Esophagus muscularis mucosa (tissue), 4 donors: ENCODE results near the gene CSRP1. TPM values are rescaled to one million over a fixed set of nuclear protein-coding genes. Genes with fewer than 3 reads are reported as not detected.
A peak's percentile ranks its signal among the peaks of the same experiment; 100 is the strongest.

Experiments used
- DNase-seq: peaks from one replicate; pipeline ENCODE4 v3.0.0-alpha.2; 2017; ENCODE audit errors: extremely low spot score
- H3K27ac ChIP-seq, 4 donors: fragments of 200-600 bp; sonication (generic); replicated peaks in 1 of 4; 1 replicate in 3 of 4; 2 replicates in 1 of 4; pipeline ENCODE4 v1.5.1; 2016 to 2019; ENCODE audit warnings: mild to moderate bottlenecking in 1 of 4
- H3K27me3 ChIP-seq, 4 donors: fragments of 200-600 bp; sonication (generic); one replicate each; pipeline versions ENCODE4 v1.5.1 to v1.6.0; 2016 to 2019
- H3K36me3 ChIP-seq, 4 donors: fragments of 200-600 bp; sonication (generic); one replicate each; pipeline ENCODE4 v1.5.1; 2016 to 2019
- H3K4me1 ChIP-seq, 4 donors: fragments of 200-600 bp; sonication (generic); one replicate each; pipeline ENCODE4 v1.5.1; 2016 to 2019
- H3K4me3 ChIP-seq, 4 donors: fragments of 200-600 bp; sonication (generic); 1 replicate in 2 of 4; 2 replicates in 2 of 4; pipeline ENCODE4 v1.5.1; 2016 to 2019; ENCODE audit warnings: mild to moderate bottlenecking in 4 of 4, moderate library complexity in 1 of 4
- H3K9me3 ChIP-seq, 4 donors: fragments of 200-600 bp; sonication (generic); 1 replicate in 3 of 4; 2 replicates in 1 of 4; pipeline ENCODE4 v1.5.1; 2016 to 2019
- EP300 ChIP-seq: sonication (generic); formaldehyde crosslinking; IDR thresholded peaks from one replicate; pipeline ENCODE4 v1.6.1; 2017; ENCODE audit warnings: antibody characterized with exemption
- POLR2A ChIP-seq: fragments of 450-650 bp; IDR thresholded peaks from one replicate; pipeline ENCODE4 v1.6.1; 2017; ENCODE audit warnings: antibody characterized with exemption, moderate library complexity, mild to moderate bottlenecking, low read depth
- POLR2AphosphoS5 ChIP-seq, 2 donors: sonication (generic); formaldehyde crosslinking; IDR thresholded peaks; one replicate each; pipeline ENCODE4 v1.6.1; 2017; ENCODE audit warnings: antibody characterized with exemption in 2 of 2
- WGBS: methylation state at CpG from one replicate; pipeline ENCODE4 v1.1.5; 2018; 5-methylcytosine and 5-hydroxymethylcytosine counted together
- intact Hi-C: fragments of 100-400 bp; cut with DNase I; formaldehyde crosslinking; loops from one replicate; pipeline ENCODE4 v1.15.1; 2023
- total RNA-seq, 4 donors: library from RNA; depleted of rRNA; stranded (reverse); fragments of >200 nt; gene quantifications; one replicate each; pipeline versions ENCODE4 v1.1.0 to v1.2.1, GENCODE V29; 2016
- TF ChIP-seq, protein P1 (sequence below), 3 experiments: fragments of 200-600 bp in 2 of 3; fragments of 450-650 bp in 1 of 3; sonication (generic) in 2 of 3; IDR thresholded peaks; one replicate each; pipeline ENCODE4 v1.5.1; 2017 to 2019; ENCODE audit warnings: antibody characterized with exemption in 3 of 3, mild to moderate bottlenecking in 2 of 3, moderate library complexity in 1 of 3

Gene CSRP1
- total RNA-seq, 4 donors from 2014 or later = 3,645 to 7,984 (median 5,321) TPM

- TF ChIP-seq POLR2AphosphoS5 (IDR thresholded peaks at IDR 0.05) (peak in 1 of 2 donors; percentile 65), EP300 (no peak)
- no peaks in the 10 kb centered on the region for H3K27me3 ChIP-seq
- H3K9me3 ChIP-seq = no peaks in the 10 kb centered on the region
- 61% methylated on average over 16 of the region's 16 CpGs for WGBS
- intact Hi-C loops = no loop called here
- peaks cover 14 to 40% (median 27%) of the 10 kb centered on the region in 4 donors for H3K36me3 ChIP-seq
- H3K4me1 ChIP-seq = peaks cover 94 to 100% (median 100%) of the 10 kb centered on the region in 4 donors
- H3K4me3 ChIP-seq = peak overlapping the region; percentile 8 to 88 (median 52)
- DNase-seq = no peak
- peak overlapping the region; percentile 93 to 99 (median 97) for H3K27ac ChIP-seq
Measured at GRCh38 chr1:201497935-201498509, 8.9 kb downstream of the CSRP1 start.

DNA sequence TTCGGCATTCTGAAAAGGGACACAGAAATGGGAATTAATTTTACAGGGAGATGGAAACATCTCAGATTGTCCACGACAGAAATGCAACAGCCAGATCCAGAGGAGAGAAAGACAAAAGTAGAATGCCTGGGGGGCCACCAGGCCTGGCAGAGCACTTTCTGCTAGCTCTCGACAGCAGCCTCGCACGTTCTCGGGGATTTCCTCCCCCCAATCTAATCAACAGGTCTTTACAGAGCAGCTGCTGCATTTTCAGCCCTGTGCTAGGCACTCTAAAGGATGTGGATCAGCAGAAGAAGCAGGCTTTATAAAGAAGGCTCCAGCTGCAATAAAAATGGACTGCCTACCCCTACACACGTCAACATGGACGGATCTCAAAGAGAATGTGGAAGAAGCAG, 10.6 kb downstream of the CSRP1 start:
- WGBS = 35% methylated on average over 6 of the region's 8 CpGs
- peak overlapping the region; percentile 25 to 88 (median 56) for H3K4me3 ChIP-seq
- no peak for DNase-seq
- intact Hi-C loops = no loop called here
- peaks cover 14 to 57% (median 30%) of the 10 kb centered on the region in 4 donors for H3K36me3 ChIP-seq
- peak overlapping the region; percentile 93 to 99 (median 97) for H3K27ac ChIP-seq
- TF ChIP-seq POLR2A (no peak), POLR2AphosphoS5 (IDR thresholded peaks at IDR 0.05) (no peak), EP300 (no peak)
- TF ChIP-seq, protein P1, sequence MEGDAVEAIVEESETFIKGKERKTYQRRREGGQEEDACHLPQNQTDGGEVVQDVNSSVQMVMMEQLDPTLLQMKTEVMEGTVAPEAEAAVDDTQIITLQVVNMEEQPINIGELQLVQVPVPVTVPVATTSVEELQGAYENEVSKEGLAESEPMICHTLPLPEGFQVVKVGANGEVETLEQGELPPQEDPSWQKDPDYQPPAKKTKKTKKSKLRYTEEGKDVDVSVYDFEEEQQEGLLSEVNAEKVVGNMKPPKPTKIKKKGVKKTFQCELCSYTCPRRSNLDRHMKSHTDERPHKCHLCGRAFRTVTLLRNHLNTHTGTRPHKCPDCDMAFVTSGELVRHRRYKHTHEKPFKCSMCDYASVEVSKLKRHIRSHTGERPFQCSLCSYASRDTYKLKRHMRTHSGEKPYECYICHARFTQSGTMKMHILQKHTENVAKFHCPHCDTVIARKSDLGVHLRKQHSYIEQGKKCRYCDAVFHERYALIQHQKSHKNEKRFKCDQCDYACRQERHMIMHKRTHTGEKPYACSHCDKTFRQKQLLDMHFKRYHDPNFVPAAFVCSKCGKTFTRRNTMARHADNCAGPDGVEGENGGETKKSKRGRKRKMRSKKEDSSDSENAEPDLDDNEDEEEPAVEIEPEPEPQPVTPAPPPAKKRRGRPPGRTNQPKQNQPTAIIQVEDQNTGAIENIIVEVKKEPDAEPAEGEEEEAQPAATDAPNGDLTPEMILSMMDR (IDR thresholded peaks at IDR 0.05) = no peak
- H3K9me3 ChIP-seq = no peaks in the 10 kb centered on the region
- H3K4me1 ChIP-seq = peaks cover 98 to 100% (median 100%) of the 10 kb centered on the region in 4 donors
- H3K27me3 ChIP-seq = no peaks in the 10 kb centered on the region

DNA sequence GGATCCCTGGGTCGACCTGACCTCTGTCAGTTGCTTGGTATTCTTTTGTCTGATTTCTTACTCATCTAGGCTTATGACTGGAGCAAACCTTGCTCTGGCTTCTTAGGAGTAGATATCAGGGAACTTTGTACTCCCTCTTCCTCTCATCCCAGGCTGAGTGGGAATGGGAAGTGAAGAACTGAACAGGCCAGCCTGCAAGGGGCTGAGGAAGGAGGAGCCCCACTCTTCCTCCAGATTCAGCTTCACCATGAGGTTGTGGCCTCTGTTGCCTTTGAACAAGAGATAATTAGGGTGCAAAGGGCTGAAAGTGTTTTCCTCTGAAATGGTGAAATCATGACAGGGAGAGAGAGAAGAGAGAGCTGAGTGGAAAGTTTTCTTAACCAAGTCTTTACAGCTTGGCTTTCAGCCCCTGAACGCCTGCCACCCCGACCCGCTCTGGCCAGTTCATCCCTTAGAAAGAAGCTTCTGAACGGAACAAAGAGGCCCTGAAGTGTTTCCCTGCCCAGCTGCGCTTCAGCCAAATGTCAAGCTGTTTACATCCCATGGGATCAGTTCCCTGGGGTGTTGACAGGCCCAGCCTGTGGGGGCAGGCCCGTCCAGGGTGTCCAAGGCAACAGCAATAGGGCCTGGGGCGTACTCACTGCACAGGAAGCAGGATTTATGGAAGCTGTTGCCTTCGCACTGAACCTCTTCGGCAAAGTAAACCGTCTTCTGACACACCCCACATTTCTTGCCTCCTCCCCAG, 11.2 kb downstream of the CSRP1 start:
- Histone ChIP-seq H3K27me3 (no peaks in the 10 kb centered on the region), H3K4me1 (peaks cover 99 to 100% (median 100%) of the 10 kb centered on the region in 4 donors), H3K9me3 (no peaks in the 10 kb centered on the region), H3K27ac (peak overlapping the region; percentile 93 to 99 (median 97)), H3K36me3 (peaks cover 14 to 57% (median 32%) of the 10 kb centered on the region in 4 donors), H3K4me3 (peak overlapping the region; percentile 25 to 88 (median 56))
- intact Hi-C loops = no loop called here
- WGBS = 29% methylated on average over 10 of the region's 11 CpGs
- peak in 1 of 2 donors; percentile 93 for TF ChIP-seq POLR2AphosphoS5 (IDR thresholded peaks at IDR 0.05)
- TF ChIP-seq EP300 = peak; percentile 78
- TF ChIP-seq, protein P1 (IDR thresholded peaks at IDR 0.05) = no peak
- DNase-seq = no peak

- peak overlapping the region; percentile 10 to 88 (median 46) for H3K4me3 ChIP-seq
- no peaks in the 10 kb centered on the region for H3K9me3 ChIP-seq
- WGBS = 35% methylated on average over 14 of the region's 15 CpGs
- TF ChIP-seq EP300 = no peak
- no peak for TF ChIP-seq POLR2AphosphoS5 (IDR thresholded peaks at IDR 0.05)
- TF ChIP-seq, protein P1 (IDR thresholded peaks at IDR 0.05) = no peak
- TF ChIP-seq POLR2A = no peak
- no peak for DNase-seq
- peak overlapping the region; percentile 93 to 99 (median 97) for H3K27ac ChIP-seq
- H3K27me3 ChIP-seq = no peaks in the 10 kb centered on the region
- intact Hi-C loops = no loop called here
- peaks cover 28 to 74% (median 48%) of the 10 kb centered on the region in 4 donors for H3K36me3 ChIP-seq
- H3K4me1 ChIP-seq = peaks cover 96 to 100% (median 100%) of the 10 kb centered on the region in 4 donors
Measured at GRCh38 chr1:201493757-201494617, 12.9 kb downstream of the CSRP1 start.
